IMR-90 (cell line): Measurements from ENCODE around the gene MAGI3. TPM values are rescaled to one million over a fixed set of nuclear protein-coding genes. Genes with fewer than 3 reads are reported as not detected.

ENCODE experiments used
- ATAC-seq: fragments of 200-7000 bp; cut with Tn5 transposase; 2 replicates; pipeline ENCODE4 v1.9.1; 2020; ENCODE audit warnings: low read depth, mild to moderate bottlenecking, moderate library complexity
- BruUV-seq: library from RNA; stranded (reverse); fragments of 400-500 nt; replicated peaks from 2 replicates; lab custom pipeline; 2021; lab: Mats Ljungman, UMichigan
- CTCF ChIA-PET: fragments of 300-600 bp; formaldehyde crosslinking; extraction: SDS; loops from one replicate; lab custom pipeline; 2021; ENCODE audit warnings: antibody characterized with exemption; lab: Yijun Ruan, JAX
- POLR2A ChIA-PET: fragments of 300-600 bp; sonication (Branson Sonifier 250); formaldehyde crosslinking; loops from one replicate; lab custom pipeline; 2022; ENCODE audit warnings: antibody characterized with exemption; ENCODE audit not compliant: unreplicated experiment; lab: Charles Lee
- DNase-seq: peaks from one replicate; pipeline ENCODE4 v3.0.0; 2013
- H2AFZ ChIP-seq: replicated peaks from 2 replicates; pipeline ENCODE3; 2013; ENCODE audit warnings: low read length, mild to moderate bottlenecking; ENCODE audit not compliant: poor library complexity
- H2AK5ac ChIP-seq: 2 replicates; pipeline ENCODE4 v1.6.1; 2013; ENCODE audit warnings: low read depth, low read length, inconsistent platforms
- H2AK9ac ChIP-seq: replicated peaks from 2 replicates; pipeline ENCODE3; 2013; ENCODE audit warnings: mild to moderate bottlenecking, low read depth, low read length, moderate library complexity; ENCODE audit not compliant: poor library complexity
- H2BK120ac ChIP-seq: 2 replicates; pipeline ENCODE4 v1.6.1; 2013; ENCODE audit warnings: low read depth, low read length, inconsistent platforms
- H2BK15ac ChIP-seq: 3 replicates; pipeline ENCODE4 v1.6.1; 2013; ENCODE audit warnings: low read depth, low read length, inconsistent platforms
- H2BK20ac ChIP-seq: 2 replicates; pipeline ENCODE4 v1.6.1; 2013; ENCODE audit warnings: low read depth, mild to moderate bottlenecking, inconsistent platforms, low read length, moderate library complexity
- H2BK5ac ChIP-seq: 2 replicates; pipeline ENCODE4 v1.6.1; 2013; ENCODE audit warnings: mild to moderate bottlenecking, low read depth, low read length, inconsistent platforms; ENCODE audit not compliant: poor library complexity, severe bottlenecking
- H3K14ac ChIP-seq: replicated peaks from 2 replicates; pipeline ENCODE4 v1.6.1; 2013; ENCODE audit warnings: low read depth, low read length, inconsistent platforms
- H3K18ac ChIP-seq: 2 replicates; pipeline ENCODE4 v1.6.1; 2013; ENCODE audit warnings: low read depth, low read length, control low read depth
- H3K23ac ChIP-seq: 2 replicates; pipeline ENCODE4 v1.6.1; 2013; ENCODE audit warnings: low read depth, low read length, inconsistent platforms
- H3K27ac ChIP-seq: 2 replicates; pipeline ENCODE4 v1.5.1; 2013; ENCODE audit warnings: mild to moderate bottlenecking, control low read depth, low read length; ENCODE audit not compliant: insufficient read depth
- H3K27me3 ChIP-seq: 2 replicates; pipeline ENCODE4 v1.6.1; 2013; ENCODE audit warnings: low read length; ENCODE audit not compliant: control insufficient read depth, insufficient read depth
- H3K36me3 ChIP-seq: 2 replicates; pipeline ENCODE4 v1.6.1; 2013; ENCODE audit warnings: low read length, mixed read lengths; ENCODE audit not compliant: control insufficient read depth, insufficient read depth
- H3K4ac ChIP-seq: 2 replicates; pipeline ENCODE4 v1.6.1; 2013; ENCODE audit warnings: low read depth, low read length, inconsistent platforms
- H3K4me1 ChIP-seq: 2 replicates; pipeline ENCODE4 v1.6.1; 2013; ENCODE audit warnings: low read length, mixed read lengths; ENCODE audit not compliant: control insufficient read depth, insufficient read depth
- H3K4me2 ChIP-seq: 2 replicates; pipeline ENCODE4 v1.6.1; 2013; ENCODE audit warnings: low read depth, mild to moderate bottlenecking, control low read depth, low read length, moderate library complexity
- H3K4me3 ChIP-seq: 2 replicates; pipeline ENCODE4 v1.5.1; 2013; ENCODE audit warnings: low read depth, mild to moderate bottlenecking, control low read depth, low read length, moderate library complexity; ENCODE audit not compliant: insufficient read depth
- H3K56ac ChIP-seq: 2 replicates; pipeline ENCODE4 v1.6.1; 2013; ENCODE audit warnings: low read length, inconsistent platforms; ENCODE audit not compliant: insufficient read depth; ENCODE audit errors: extremely low read depth
- H3K79me1 ChIP-seq, 2 experiments: 2 replicates each; pipeline ENCODE4 v1.6.1; 2013; ENCODE audit warnings: low read length in 2 of 2, inconsistent platforms in 1 of 2, low read depth in 1 of 2
- H3K9ac ChIP-seq: 2 replicates; pipeline ENCODE4 v1.6.1; 2013; ENCODE audit warnings: low read depth, low read length, control low read depth
- H3K9me1 ChIP-seq: 2 replicates; pipeline ENCODE4 v1.6.1; 2013; ENCODE audit warnings: low read length, inconsistent platforms; ENCODE audit not compliant: insufficient read depth
- H3K9me3 ChIP-seq: 2 replicates; pipeline ENCODE4 v1.6.1; 2013; ENCODE audit warnings: low read length; ENCODE audit not compliant: control insufficient read depth, insufficient read depth
- H4K20me1 ChIP-seq: 2 replicates; pipeline ENCODE4 v1.6.1; 2013; ENCODE audit warnings: low read length, inconsistent platforms; ENCODE audit not compliant: insufficient read depth
- H4K5ac ChIP-seq: 2 replicates; pipeline ENCODE4 v1.6.1; 2013; ENCODE audit warnings: mild to moderate bottlenecking, low read depth, low read length, control low read depth
- H4K8ac ChIP-seq, 2 experiments: 2 replicates each; pipeline ENCODE4 v1.6.1; 2013; ENCODE audit warnings: low read depth in 2 of 2, low read length in 2 of 2, control low read depth in 1 of 2, inconsistent platforms in 1 of 2
- H4K91ac ChIP-seq: 2 replicates; pipeline ENCODE4 v1.6.1; 2013; ENCODE audit warnings: low read depth, low read length, inconsistent platforms; ENCODE audit not compliant: insufficient read depth
- BHLHE40 ChIP-seq: fragments of 150-350 bp; IDR thresholded peaks from 2 replicates; pipeline ENCODE4 v1.6.1; 2016; ENCODE audit warnings: mild to moderate bottlenecking, low read depth, low read length
- CEBPB ChIP-seq: IDR thresholded peaks from 2 replicates; pipeline ENCODE4 v1.6.1; 2012; ENCODE audit warnings: low read depth, low read length, improper control_type of control experiment
- CHD1 ChIP-seq: IDR thresholded peaks from 2 replicates; pipeline ENCODE4 v1.6.1; 2012; ENCODE audit warnings: low read depth, low read length, improper control_type of control experiment
- CTCF ChIP-seq: conservative IDR thresholded peaks from 2 replicates; pipeline ENCODE4 v1.5.1; 2012; ENCODE audit warnings: mild to moderate bottlenecking, low read depth, low read length, improper control_type of control experiment
- ELK1 ChIP-seq: fragments of 150-350 bp; IDR thresholded peaks from 2 replicates; pipeline ENCODE4 v1.6.1; 2016; ENCODE audit warnings: low read depth, mild to moderate bottlenecking, low read length, moderate library complexity, borderline replicate concordance
- FOS ChIP-seq: fragments of 150-350 bp; IDR thresholded peaks from 2 replicates; pipeline ENCODE4 v1.6.1; 2016; ENCODE audit warnings: low read depth, low read length
- MAFK ChIP-seq: IDR thresholded peaks from 2 replicates; pipeline ENCODE4 v1.6.1; 2012; ENCODE audit warnings: low read depth, low read length, improper control_type of control experiment
- MAZ ChIP-seq: IDR thresholded peaks from 2 replicates; pipeline ENCODE4 v1.6.1; 2012; ENCODE audit warnings: low read depth, mild to moderate bottlenecking, low read length, improper control_type of control experiment, moderate library complexity, borderline replicate concordance
- MXI1 ChIP-seq: IDR thresholded peaks from 2 replicates; pipeline ENCODE4 v1.6.1; 2012; ENCODE audit warnings: low read depth, mild to moderate bottlenecking, low read length, moderate library complexity, borderline replicate concordance
- NFE2L2 ChIP-seq: fragments of 150-350 bp; IDR thresholded peaks from 2 replicates; pipeline ENCODE4 v1.6.1; 2016; ENCODE audit warnings: low read depth, mild to moderate bottlenecking, low read length
- POLR2A ChIP-seq: IDR thresholded peaks from 2 replicates; pipeline ENCODE4 v1.6.1; 2012; ENCODE audit warnings: mild to moderate bottlenecking, low read depth, low read length
- RAD21 ChIP-seq: IDR thresholded peaks from 2 replicates; pipeline ENCODE4 v1.6.1; 2012; ENCODE audit warnings: low read length, improper control_type of control experiment
- RCOR1 ChIP-seq: IDR thresholded peaks from 2 replicates; pipeline ENCODE4 v1.6.1; 2012; ENCODE audit warnings: mild to moderate bottlenecking, low read length, improper control_type of control experiment; ENCODE audit not compliant: insufficient replicate concordance
- RFX5 ChIP-seq: IDR thresholded peaks from 2 replicates; pipeline ENCODE4 v1.8.0; 2012; ENCODE audit warnings: low read depth, mild to moderate bottlenecking, low read length, moderate library complexity
- SMC3 ChIP-seq: fragments of 150-350 bp; IDR thresholded peaks from 2 replicates; pipeline ENCODE4 v1.6.1; 2016; ENCODE audit warnings: low read depth, mild to moderate bottlenecking, antibody characterized with exemption, low read length, moderate library complexity
- USF2 ChIP-seq: fragments of 150-350 bp; IDR thresholded peaks from 2 replicates; pipeline ENCODE4 v1.6.1; 2017; ENCODE audit warnings: mild to moderate bottlenecking, antibody characterized with exemption, low read length, low read depth
- WGBS, 2 experiments: methylation state at CpG; one replicate each; pipeline versions ENCODE4 v1.1.5 to v1.1.7; 2013; ENCODE audit warnings: missing lambda C conversion rate in 2 of 2; ENCODE audit not compliant: insufficient read length in 1 of 2; ENCODE audit errors: extremely low coverage in 2 of 2; 5-methylcytosine and 5-hydroxymethylcytosine counted together
- dilution Hi-C: fragments of 300-500 bp; cut with HindIII; formaldehyde crosslinking; loops from one replicate; pipeline ENCODE4 v1.14.3; 2018; ENCODE audit warnings: low sequenced_read_pairs; ENCODE audit not compliant: unreplicated experiment
- in situ Hi-C: fragments of 300-500 bp; cut with MboI; formaldehyde crosslinking; loops from 3 replicates; pipeline ENCODE4 v1.14.3; 2019; ENCODE audit warnings: low sequenced_read_pairs, inconsistent platforms, mixed read lengths
- intact Hi-C: fragments of 100-400 bp; cut with micrococcal nuclease; formaldehyde crosslinking; loops from 2 replicates; pipeline ENCODE4 v1.10.0; 2022
- polyA plus RNA-seq, 3 experiments: library from polyadenylated mRNA; depleted of rRNA; stranded (reverse); fragments of >200 nt; gene quantifications; 2 replicates each; pipeline ENCODE4 v1.2.3, GENCODE V29; 2012; ENCODE audit warnings: low replicate concordance in 1 of 3
- total RNA-seq: library from RNA; depleted of rRNA; stranded (reverse); fragments of >200 nt; gene quantifications from 2 replicates; pipeline ENCODE4 v1.2.3, GENCODE V29; 2012

The MAGI3 gene
- total and polyA plus RNA-seq, 2 of the 4 experiments (the other 2 are of a cell fraction), result 2.5 to 8.8 TPM

DNA sequence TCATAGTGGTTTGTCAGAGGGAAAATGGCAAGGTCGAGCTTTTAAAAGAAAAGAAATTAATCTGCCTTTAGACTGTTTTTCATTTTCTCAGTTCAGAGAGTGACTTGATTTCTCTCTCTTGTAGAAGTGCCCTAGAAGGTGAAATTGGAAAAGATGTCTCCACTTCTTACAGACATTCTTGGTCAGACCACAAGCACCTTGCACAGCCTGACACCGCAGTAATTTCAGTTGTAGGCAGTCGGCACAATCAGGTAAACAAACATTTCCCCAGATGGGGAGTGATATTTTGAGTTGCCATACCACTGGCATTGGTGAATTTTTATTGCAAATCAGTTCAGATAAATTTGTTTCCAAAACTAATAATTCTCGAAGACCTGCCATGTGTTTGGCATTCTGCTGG, 282.2 kb downstream of the MAGI3 start:
- CTCF ChIA-PET, result no interaction called here
- Histone ChIP-seq H3K9me3 (no peaks in the 10 kb centered on the region), H2BK120ac (no peak overlapping the region), H4K20me1 (no peaks in the 10 kb centered on the region), H2BK15ac (no peak overlapping the region), H2AK5ac (no peak overlapping the region), H3K36me3 (no peaks in the 10 kb centered on the region), H3K23ac (no peak overlapping the region), H3K4me1 (peaks cover 2% of the 10 kb centered on the region; the same call in 1 of the 2 replicates), H3K18ac (no peak overlapping the region), H3K14ac (no peak overlapping the region), H3K4ac (no peak overlapping the region), H3K27ac (no peak overlapping the region), H3K27me3 (no peaks in the 10 kb centered on the region), H3K4me3 (no peak overlapping the region), H2BK5ac (no peak overlapping the region), H3K4me2 (no peak overlapping the region), H3K9me1 (peaks cover 6% of the 10 kb centered on the region; the same call in 1 of the 2 replicates), H3K9ac (no peak overlapping the region), H4K91ac (no peak overlapping the region), H2AFZ (no peak overlapping the region), H3K56ac (no peak overlapping the region), H4K5ac (no peak overlapping the region), H2BK20ac (no peak overlapping the region), H2AK9ac (no peak overlapping the region), H3K79me1 (no peaks in the 10 kb centered on the region), H4K8ac (no peak overlapping the region)
- no peak for TF ChIP-seq MAZ
- TF ChIP-seq USF2, result no peak
- no peak for TF ChIP-seq FOS
- TF ChIP-seq RCOR1, result no peak
- TF ChIP-seq CTCF, result no peak
- no peak for TF ChIP-seq CEBPB
- TF ChIP-seq NFE2L2, result no peak
- TF ChIP-seq RFX5, result no peak
- TF ChIP-seq CHD1, result no peak
- no peak for TF ChIP-seq RAD21
- TF ChIP-seq SMC3, result no peak
- no peak for TF ChIP-seq MAFK
- TF ChIP-seq BHLHE40, result no peak
- TF ChIP-seq MXI1, result no peak
- no peak for TF ChIP-seq ELK1
- no peak for TF ChIP-seq POLR2A
- WGBS, 2 experiments, result no CpG with 5 or more reads among the region's 4 CpGs
- DNase-seq, result no peak
- POLR2A ChIA-PET, result no interaction called here
- intact Hi-C loops, result loop anchor here (10.0 kb wide), 2 partner anchors 218 to 448 kb away; no protein-coding TSS in a partner anchor
- dilution Hi-C loops, result no loop called here
- ATAC-seq, result no peak
- BruUV-seq, result no TSS peak
- in situ Hi-C loops, result no loop called here
